K562 (cell line): ENCODE results near the gene E2F2. TPM values are rescaled to one million over a fixed set of nuclear protein-coding genes. Genes with fewer than 3 reads are reported as not detected.

Source experiments
- ATF6 ChIP-seq: sonication (generic); formaldehyde crosslinking; IDR thresholded peaks from 2 replicates; pipeline ENCODE4 v1.4.0; 2020; ENCODE audit warnings: mild to moderate bottlenecking, missing genetic modification reagents
- CBFA2T2 ChIP-seq: fragments of 450-650 bp; conservative IDR thresholded peaks from 2 replicates; pipeline ENCODE4 v1.6.1; 2017; ENCODE audit warnings: mild to moderate bottlenecking
- CHAMP1 ChIP-seq: fragments of 450-650 bp; IDR thresholded peaks from 2 replicates; pipeline ENCODE4 v1.6.1; 2016; ENCODE audit warnings: mild to moderate bottlenecking
- E2F5 ChIP-seq: sonication (generic); formaldehyde crosslinking; IDR thresholded peaks from 2 replicates; pipeline ENCODE4 v1.8.0; 2022; ENCODE audit warnings: mild to moderate bottlenecking, missing genetic modification reagents
- FOXJ3 ChIP-seq: sonication (generic); formaldehyde crosslinking; IDR thresholded peaks from 2 replicates; pipeline ENCODE4 v1.4.0; 2020; ENCODE audit warnings: mild to moderate bottlenecking, missing genetic modification reagents
- FOXK2 ChIP-seq, 2 experiments: fragments of 450-650 bp; IDR thresholded peaks in 1 of 2; conservative IDR thresholded peaks in 1 of 2; 2 replicates each; pipeline ENCODE4 v1.6.1; 2016; ENCODE audit warnings: low read depth in 2 of 2, mild to moderate bottlenecking in 1 of 2
- GABPA ChIP-seq: fragments of 200-800 bp; sonication (Bioruptor generic); conservative IDR thresholded peaks from 2 replicates; pipeline ENCODE4 v1.6.1; 2016; ENCODE audit warnings: low read depth, missing genetic modification characterization, missing compliant biosample characterization
- MAX ChIP-seq: sonication (generic); formaldehyde crosslinking; IDR thresholded peaks from 2 replicates; pipeline ENCODE4 v1.9.0; 2022; ENCODE audit warnings: mild to moderate bottlenecking, missing genetic modification reagents
- NELFE ChIP-seq: IDR thresholded peaks from 2 replicates; pipeline ENCODE4 v1.6.1; 2011; ENCODE audit warnings: mild to moderate bottlenecking; ENCODE audit not compliant: insufficient read depth, insufficient read length
- RB1 ChIP-seq: fragments of 450-650 bp; IDR thresholded peaks from 2 replicates; pipeline ENCODE4 v1.6.1; 2017; ENCODE audit warnings: low read depth, mild to moderate bottlenecking
- TCF15 ChIP-seq: fragments of 250-450 bp; sonication (Bioruptor Pico); IDR thresholded peaks from 2 replicates; pipeline ENCODE4 v1.8.0; 2022; ENCODE audit warnings: moderate library complexity, mild to moderate bottlenecking, inconsistent platforms
- THRB ChIP-seq: fragments of 450-650 bp; formaldehyde crosslinking; conservative IDR thresholded peaks from 2 replicates; pipeline ENCODE4 v1.4.0; 2022; ENCODE audit warnings: mild to moderate bottlenecking, missing genetic modification characterization
- TRIM25 ChIP-seq: fragments of 450-650 bp; IDR thresholded peaks from 2 replicates; pipeline ENCODE4 v1.7.0; 2016; ENCODE audit warnings: borderline replicate concordance
- ZNF639 ChIP-seq, 2 experiments: fragments of 200-800 bp in 1 of 2; sonication (Bioruptor generic) in 1 of 2; sonication (generic) in 1 of 2; formaldehyde crosslinking in 1 of 2; IDR thresholded peaks in 1 of 2; conservative IDR thresholded peaks in 1 of 2; 2 replicates each; pipeline versions ENCODE4 v1.5.0 to v1.6.1; 2016 to 2020; ENCODE audit warnings: missing compliant biosample characterization in 1 of 2, missing genetic modification characterization in 1 of 2, missing genetic modification reagents in 1 of 2
- polyA plus RNA-seq, 8 experiments: library from polyadenylated mRNA; depleted of rRNA in 4 of 8; stranded (reverse) in 5 of 8; unstranded in 3 of 8; fragments of >200 nt; fragmentation: Nextera tagmentation in 2 of 8; fragmentation: Illumina TruSeq in 1 of 8; extraction: Ambion mirVana in 2 of 8; extraction: Trizol in 1 of 8; gene quantifications; 2 replicates each; pipeline versions ENCODE4 v1.2.1 to v1.2.3, GENCODE V29; 2011 to 2014; ENCODE audit warnings: inconsistent platforms in 1 of 8, missing spikeins in 1 of 8
- total RNA-seq, 7 experiments: library from RNA; depleted of rRNA in 6 of 7; stranded (reverse); fragments of >200 nt in 6 of 7; fragmentation: Illumina TruSeq in 2 of 7; extraction: Trizol in 2 of 7; gene quantifications; 2 replicates each; pipeline versions ENCODE4 v1.2.1 to v1.2.3, GENCODE V29; 2011 to 2021; ENCODE audit warnings: low replicate concordance in 1 of 7

The E2F2 gene
- total and polyA plus RNA-seq, 9 of the 15 experiments (the other 6 are each of a cell fraction or from before 2014, with no cell fraction given) = 3.1 to 25.3 (median 11.4) TPM

GRCh38 chr1:23539698-23540266, 8.7 kb upstream of the E2F2 start (continued):
- no peak for TF ChIP-seq FOXJ3 (CRISPR knock-in tag)
- peak; percentile 83 for TF ChIP-seq CHAMP1
- TF ChIP-seq ATF6 (CRISPR knock-in tag) = 0 out of 2 replicates have a peak, but pooled peaks have one; percentile 20
- TF ChIP-seq NELFE = no peak
- TF ChIP-seq TCF15 (CRISPR knock-in tag) = no peak
- peak; percentile 47 to 56; a peak in 2 of 4 replicates for TF ChIP-seq FOXK2 (conservative IDR thresholded peaks at IDR 0.05 in 1 of 2, IDR thresholded peaks at IDR 0.05 in 1 of 2; ENCODE audit: low read depth in 2 of 2)
- TF ChIP-seq ZNF639 (CRISPR knock-in tag; conservative IDR thresholded peaks at IDR 0.05 in 1 of 2, IDR thresholded peaks at IDR 0.05 in 1 of 2) = 0 out of 4 replicates have a peak, but pooled peaks of 1 of the 2 experiments have one; percentile 48
- TF ChIP-seq RB1 = peak; percentile 95
- no peak for TF ChIP-seq CBFA2T2
- TF ChIP-seq MAX (CRISPR knock-in tag) = peak; percentile 91
- TF ChIP-seq THRB (CRISPR knock-in tag) = peak; percentile 35; the same call in 1 of the 2 replicates
- TF ChIP-seq E2F5 (CRISPR knock-in tag) = no peak
- TF ChIP-seq TRIM25 = 0 out of 2 replicates have a peak, but pooled peaks have one; percentile 43
- TF ChIP-seq GABPA = 0 out of 2 replicates have a peak, but pooled peaks have one; percentile 33
